ENCODE data around the gene CTTNBP2.

DNA sequence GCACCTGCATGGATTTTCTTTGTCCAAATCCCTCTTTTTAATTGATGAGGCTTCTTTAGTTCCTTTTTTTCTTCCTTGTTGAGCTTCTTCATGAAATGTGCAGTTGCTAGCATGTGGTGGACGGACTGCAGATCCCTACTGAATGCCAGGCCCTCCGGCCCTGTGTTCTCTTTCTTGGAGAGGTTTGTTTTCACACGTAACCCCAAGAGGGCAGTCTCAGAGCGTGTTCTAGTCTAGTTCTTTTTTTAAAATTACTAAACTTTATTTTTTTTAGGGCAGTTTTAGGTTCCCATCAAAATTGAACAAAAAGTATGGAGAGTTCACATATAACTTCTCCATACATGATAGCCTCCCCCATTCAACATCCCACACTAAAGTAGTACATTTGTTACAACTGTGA is 203.4 kb downstream of the CTTNBP2 start:
- no peak for TF ChIP-seq GATA3 (IDR thresholded peaks at IDR 0.05; ENCODE audit: low read depth, low read length)
- TF ChIP-seq GATA2 (IDR thresholded peaks at IDR 0.05; ENCODE audit: low read depth, low read length) = no peak

All from SH-SY5Y (cell line).